ENCODE results near the gene CAMK2N2.

CAMK2N2 gene

GRCh38 chr3:184241447-184242296 lies 19.7 kb downstream of the CAMK2N2 start:
- Histone ChIP-seq H3K9ac (ENCODE audit: low read length) (no peak overlapping the region), H2BK5ac (ENCODE audit: low read length) (no peak overlapping the region), H3K4me3 (ENCODE audit: low read length) (no peak overlapping the region), H3K18ac (ENCODE audit: low read length) (no peak overlapping the region), H2AK5ac (ENCODE audit: low read length) (no peak overlapping the region), H3K36me3 (ENCODE audit: control insufficient read depth, insufficient read depth, low read length) (peaks cover 2% of the 10 kb centered on the region), H2BK15ac (replicated peaks; ENCODE audit: low read depth) (no peak overlapping the region), H3K79me2 (ENCODE audit: control insufficient read depth, insufficient read depth, low read length) (no peaks in the 10 kb centered on the region), H3K27ac (ENCODE audit: low read depth, low read length) (no peak overlapping the region), H3K4ac (ENCODE audit: low read depth, low read length) (no peak overlapping the region), H3K56ac (ENCODE audit: low read length) (no peak overlapping the region), H3K23ac (ENCODE audit: low read length) (no peak overlapping the region), H4K5ac (ENCODE audit: low read length) (no peak overlapping the region), H3K4me2 (ENCODE audit: low read length) (no peak overlapping the region), H3K79me1 (ENCODE audit: low read length) (no peaks in the 10 kb centered on the region), H2BK120ac (ENCODE audit: low read depth, low read length) (no peak overlapping the region), H3K4me1 (ENCODE audit: control insufficient read depth, low read depth, low read length) (no peaks in the 10 kb centered on the region), H3K27me3 (ENCODE audit: insufficient read depth, low read length, poor library complexity) (no peaks in the 10 kb centered on the region), H4K8ac (ENCODE audit: low read depth, low read length) (no peak overlapping the region)
- DNase-seq, result peak; percentile 23
- no CpG with 5 or more reads among the region's 46 CpGs for WGBS (ENCODE audit: extremely low coverage, insufficient coverage, low lambda C conversion rate)

- Histone ChIP-seq H3K23ac (ENCODE audit: low read length) (no peak overlapping the region), H2BK15ac (replicated peaks; ENCODE audit: low read depth) (no peak overlapping the region), H3K36me3 (ENCODE audit: control insufficient read depth, insufficient read depth, low read length) (peaks cover 2% of the 10 kb centered on the region), H2AK5ac (ENCODE audit: low read length) (no peak overlapping the region), H3K27ac (ENCODE audit: low read depth, low read length) (no peak overlapping the region), H4K8ac (ENCODE audit: low read depth, low read length) (no peak overlapping the region), H3K9ac (ENCODE audit: low read length) (no peak overlapping the region), H3K79me2 (ENCODE audit: control insufficient read depth, insufficient read depth, low read length) (no peaks in the 10 kb centered on the region), H4K5ac (ENCODE audit: low read length) (no peak overlapping the region), H3K4me1 (ENCODE audit: control insufficient read depth, low read depth, low read length) (no peaks in the 10 kb centered on the region), H2BK120ac (ENCODE audit: low read depth, low read length) (no peak overlapping the region), H3K4me2 (ENCODE audit: low read length) (no peak overlapping the region), H3K4ac (ENCODE audit: low read depth, low read length) (no peak overlapping the region), H2BK5ac (ENCODE audit: low read length) (no peak overlapping the region), H3K79me1 (ENCODE audit: low read length) (no peaks in the 10 kb centered on the region), H3K18ac (ENCODE audit: low read length) (no peak overlapping the region), H3K4me3 (ENCODE audit: low read length) (no peak overlapping the region), H3K27me3 (ENCODE audit: insufficient read depth, low read length, poor library complexity) (no peaks in the 10 kb centered on the region), H3K56ac (ENCODE audit: low read length) (no peak overlapping the region)
- whole genome bisulfite sequencing (ENCODE audit: extremely low coverage, insufficient coverage, low lambda C conversion rate), result no CpG with 5 or more reads among the region's 17 CpGs
- DNase-seq, result no peak
Measured at GRCh38 chr3:184241141-184241446, 20.3 kb downstream of the CAMK2N2 start.

GRCh38 chr3:184240384-184241140 lies 20.8 kb downstream of the CAMK2N2 start:
- Histone ChIP-seq H3K18ac (ENCODE audit: low read length) (no peak overlapping the region), H3K27me3 (ENCODE audit: insufficient read depth, low read length, poor library complexity) (no peaks in the 10 kb centered on the region), H2BK120ac (ENCODE audit: low read depth, low read length) (no peak overlapping the region), H2AK5ac (ENCODE audit: low read length) (no peak overlapping the region), H3K4me1 (ENCODE audit: control insufficient read depth, low read depth, low read length) (no peaks in the 10 kb centered on the region), H3K27ac (ENCODE audit: low read depth, low read length) (no peak overlapping the region), H3K9ac (ENCODE audit: low read length) (no peak overlapping the region), H3K23ac (ENCODE audit: low read length) (no peak overlapping the region), H3K4me3 (ENCODE audit: low read length) (no peak overlapping the region), H4K8ac (ENCODE audit: low read depth, low read length) (no peak overlapping the region), H2BK5ac (ENCODE audit: low read length) (no peak overlapping the region), H3K56ac (ENCODE audit: low read length) (no peak overlapping the region), H3K4ac (ENCODE audit: low read depth, low read length) (no peak overlapping the region), H3K4me2 (ENCODE audit: low read length) (no peak overlapping the region), H2BK15ac (replicated peaks; ENCODE audit: low read depth) (no peak overlapping the region), H3K36me3 (ENCODE audit: control insufficient read depth, insufficient read depth, low read length) (peaks cover 2% of the 10 kb centered on the region), H3K79me2 (ENCODE audit: control insufficient read depth, insufficient read depth, low read length) (no peaks in the 10 kb centered on the region), H4K5ac (ENCODE audit: low read length) (no peak overlapping the region), H3K79me1 (ENCODE audit: low read length) (no peaks in the 10 kb centered on the region)
- no CpG with 5 or more reads among the region's 4 CpGs for WGBS (ENCODE audit: extremely low coverage, insufficient coverage, low lambda C conversion rate)
- DNase-seq, result peak; percentile 34

GRCh38 chr3:184239708-184240107 lies 21.6 kb downstream of the CAMK2N2 start:
- no peaks in the 10 kb centered on the region for H3K36me3 ChIP-seq (ENCODE audit: control insufficient read depth, insufficient read depth, low read length)
- no peak for DNase-seq
- no peak overlapping the region for H3K9ac ChIP-seq (ENCODE audit: low read length)
- H2BK15ac ChIP-seq (replicated peaks; ENCODE audit: low read depth), result no peak overlapping the region
- H4K5ac ChIP-seq (ENCODE audit: low read length), result no peak overlapping the region
- no peaks in the 10 kb centered on the region for H3K79me1 ChIP-seq (ENCODE audit: low read length)
- no peak overlapping the region for H2BK5ac ChIP-seq (ENCODE audit: low read length)
- no peak overlapping the region for H3K27ac ChIP-seq (ENCODE audit: low read depth, low read length)
- no peaks in the 10 kb centered on the region for H3K79me2 ChIP-seq (ENCODE audit: control insufficient read depth, insufficient read depth, low read length)
- H3K18ac ChIP-seq (ENCODE audit: low read length), result no peak overlapping the region
- no peaks in the 10 kb centered on the region for H3K4me1 ChIP-seq (ENCODE audit: control insufficient read depth, low read depth, low read length)
- H2BK120ac ChIP-seq (ENCODE audit: low read depth, low read length), result no peak overlapping the region
- H3K4ac ChIP-seq (ENCODE audit: low read depth, low read length), result no peak overlapping the region
- H4K8ac ChIP-seq (ENCODE audit: low read depth, low read length), result no peak overlapping the region
- H3K4me2 ChIP-seq (ENCODE audit: low read length), result no peak overlapping the region
- H3K4me3 ChIP-seq (ENCODE audit: low read length), result no peak overlapping the region
- WGBS (ENCODE audit: extremely low coverage, insufficient coverage, low lambda C conversion rate), result no CpG with 5 or more reads among the region's 7 CpGs
- no peak overlapping the region for H3K56ac ChIP-seq (ENCODE audit: low read length)
- H3K23ac ChIP-seq (ENCODE audit: low read length), result no peak overlapping the region
- H2AK5ac ChIP-seq (ENCODE audit: low read length), result no peak overlapping the region
- H3K27me3 ChIP-seq (ENCODE audit: insufficient read depth, low read length, poor library complexity), result no peaks in the 10 kb centered on the region

- no peak overlapping the region for H3K18ac ChIP-seq (ENCODE audit: low read length)
- DNase-seq, result no peak
- H3K79me2 ChIP-seq (ENCODE audit: control insufficient read depth, insufficient read depth, low read length), result no peaks in the 10 kb centered on the region
- no peak overlapping the region for H4K8ac ChIP-seq (ENCODE audit: low read depth, low read length)
- no peak overlapping the region for H3K9ac ChIP-seq (ENCODE audit: low read length)
- no peak overlapping the region for H3K4me3 ChIP-seq (ENCODE audit: low read length)
- H2BK120ac ChIP-seq (ENCODE audit: low read depth, low read length), result no peak overlapping the region
- H3K4me1 ChIP-seq (ENCODE audit: control insufficient read depth, low read depth, low read length), result no peaks in the 10 kb centered on the region
- H3K4ac ChIP-seq (ENCODE audit: low read depth, low read length), result no peak overlapping the region
- no peaks in the 10 kb centered on the region for H3K36me3 ChIP-seq (ENCODE audit: control insufficient read depth, insufficient read depth, low read length)
- no peak overlapping the region for H4K5ac ChIP-seq (ENCODE audit: low read length)
- no peak overlapping the region for H2BK5ac ChIP-seq (ENCODE audit: low read length)
- no peak overlapping the region for H2BK15ac ChIP-seq (replicated peaks; ENCODE audit: low read depth)
- H3K56ac ChIP-seq (ENCODE audit: low read length), result no peak overlapping the region
- no peaks in the 10 kb centered on the region for H3K79me1 ChIP-seq (ENCODE audit: low read length)
- H3K23ac ChIP-seq (ENCODE audit: low read length), result no peak overlapping the region
- no peak overlapping the region for H3K4me2 ChIP-seq (ENCODE audit: low read length)
- no CpG with 5 or more reads among the region's 8 CpGs for WGBS (ENCODE audit: extremely low coverage, insufficient coverage, low lambda C conversion rate)
- H3K27me3 ChIP-seq (ENCODE audit: insufficient read depth, low read length, poor library complexity), result no peaks in the 10 kb centered on the region
- no peak overlapping the region for H3K27ac ChIP-seq (ENCODE audit: low read depth, low read length)
- no peak overlapping the region for H2AK5ac ChIP-seq (ENCODE audit: low read length)
Measured at GRCh38 chr3:184239221-184239620, 22.1 kb downstream of the CAMK2N2 start.

Data from mesendoderm (in vitro differentiated cells).